HG03039 (cell line): ENCODE results near the gene C19orf44.
A peak's percentile ranks its signal among the peaks of the same experiment; 100 is the strongest.
"Not testable (repeated sequence)": the region's sequence is repeated elsewhere in the genome, so short reads cannot be mapped to it uniquely, and the experiment has no call there.

Experiments used
- ATAC-seq: cut with Tn5 transposase; IDR thresholded peaks from one replicate; pipeline ENCODE4 v1.9.1; 2021; ENCODE audit warnings: mild to moderate bottlenecking, moderate library complexity; ENCODE audit not compliant: unreplicated experiment

The C19orf44 gene

DNA sequence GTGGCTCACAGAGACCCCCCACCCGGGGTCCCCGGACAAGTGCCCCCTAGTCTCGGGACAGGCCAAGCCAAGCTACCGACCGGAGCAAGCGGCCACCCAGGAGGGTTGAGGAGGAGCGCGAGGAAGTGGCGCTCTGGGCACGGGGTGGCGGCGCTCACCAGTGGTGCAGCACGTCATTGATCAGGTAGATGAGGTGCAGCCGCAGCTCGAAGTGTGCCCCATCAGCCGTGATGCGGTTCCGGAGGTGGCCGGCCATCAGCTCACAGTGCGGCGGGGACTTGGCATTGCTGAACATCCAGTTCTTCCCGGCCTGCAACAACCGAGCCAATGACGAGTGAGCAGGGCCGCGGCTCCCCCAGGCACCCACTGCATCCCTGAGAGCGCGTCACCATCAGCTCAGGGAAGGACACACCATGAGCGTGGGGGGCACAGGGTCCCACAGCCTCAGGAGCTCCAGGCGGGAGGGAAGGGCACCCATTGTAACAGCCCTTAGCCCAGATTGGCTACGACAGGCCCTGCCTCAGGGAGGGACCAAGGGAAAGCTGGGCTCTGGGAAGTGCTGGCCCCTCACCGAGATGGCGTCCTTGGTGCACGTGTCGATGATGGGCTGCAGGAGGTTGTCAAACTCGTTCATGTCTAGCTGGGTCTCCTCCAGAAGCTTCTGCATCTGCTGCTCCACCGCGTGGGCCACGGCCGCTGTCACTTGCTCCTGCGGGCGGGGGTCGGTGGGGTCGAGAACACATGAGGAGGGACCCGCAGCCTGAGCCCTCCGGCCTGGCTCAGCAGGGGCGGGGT lies 36.4 kb downstream of the C19orf44 start:
- no peak for ATAC-seq

DNA sequence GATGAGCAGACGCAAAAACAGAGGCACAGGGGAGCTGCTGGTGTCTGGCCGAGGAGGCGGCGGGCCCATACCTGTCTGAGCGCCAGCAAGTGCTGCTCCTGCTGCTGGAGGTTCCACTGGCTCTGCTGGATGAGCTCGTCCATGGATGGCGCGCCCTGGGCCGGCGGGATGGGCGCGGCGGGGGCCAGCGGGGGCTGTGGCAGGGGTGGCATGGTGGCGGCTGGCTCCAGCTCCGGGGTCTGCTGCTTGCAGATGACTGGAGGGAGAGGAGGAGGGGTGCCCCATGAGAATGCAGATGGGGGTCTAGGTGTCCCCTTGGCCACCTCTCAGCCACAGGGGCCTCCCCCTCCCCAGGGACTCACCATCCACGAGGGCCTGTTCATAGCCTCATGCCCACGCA lies 39.2 kb downstream of the C19orf44 start:
- no peak for ATAC-seq

DNA sequence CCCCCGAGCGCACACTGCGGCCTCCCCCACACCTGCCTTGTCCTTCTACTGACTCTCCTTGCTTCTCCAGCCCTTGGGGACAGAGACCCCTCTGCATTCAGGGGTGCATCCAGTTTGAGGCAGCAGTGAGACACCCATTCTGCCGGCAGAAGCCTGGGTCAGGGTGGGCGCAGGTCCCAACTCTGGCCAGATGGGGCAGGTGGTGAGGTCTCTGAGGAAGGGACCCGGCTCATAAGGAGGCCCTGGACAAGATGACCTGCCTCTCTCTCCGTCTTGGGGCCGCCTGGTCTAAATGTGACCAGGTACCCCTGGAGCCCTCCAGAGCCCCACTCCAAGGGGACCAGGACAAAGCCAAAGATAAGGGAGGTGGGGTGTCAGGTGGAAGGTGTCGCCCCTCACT lies 39.9 kb downstream of the C19orf44 start:
- ATAC-seq, result no peak

DNA sequence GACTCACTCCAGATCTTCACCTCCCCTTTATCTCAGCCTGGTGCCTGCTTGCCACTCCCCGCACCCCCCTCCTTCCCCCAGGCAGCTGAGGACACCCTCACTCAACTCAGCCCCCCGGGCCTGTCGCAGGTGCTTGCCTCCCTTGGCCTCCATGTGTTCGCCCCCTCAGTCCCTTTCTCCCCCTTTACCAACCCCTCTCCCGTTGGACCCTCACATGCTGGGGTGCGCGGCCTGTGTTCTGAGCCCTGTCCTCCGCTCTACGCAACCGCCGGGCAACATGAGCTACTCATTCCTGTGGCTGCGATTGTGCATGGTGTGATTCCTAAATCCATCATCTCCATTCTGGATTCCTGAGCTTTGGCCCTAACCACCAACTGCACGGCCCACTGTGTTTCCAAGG lies 40.9 kb downstream of the C19orf44 start:
- ATAC-seq, result no peak

DNA sequence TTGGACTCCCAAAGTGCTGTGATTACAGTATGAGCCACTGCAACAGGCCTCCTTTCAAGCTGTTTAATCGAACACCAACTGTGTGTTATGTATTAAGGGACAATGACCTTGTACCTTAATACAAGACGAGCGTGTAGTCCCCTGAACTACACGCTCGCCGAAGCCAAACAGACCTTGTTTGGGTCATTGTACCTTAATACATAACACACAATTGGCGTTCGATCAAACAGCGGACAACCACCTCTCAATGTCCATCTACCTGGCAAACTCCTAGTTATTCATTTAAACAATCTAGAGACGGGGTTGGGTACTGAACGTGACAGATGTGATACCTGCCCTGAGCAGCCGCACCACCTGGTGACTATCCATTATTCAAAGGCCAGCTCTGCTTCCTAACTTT lies 44.8 kb downstream of the C19orf44 start:
- no peak for ATAC-seq

DNA sequence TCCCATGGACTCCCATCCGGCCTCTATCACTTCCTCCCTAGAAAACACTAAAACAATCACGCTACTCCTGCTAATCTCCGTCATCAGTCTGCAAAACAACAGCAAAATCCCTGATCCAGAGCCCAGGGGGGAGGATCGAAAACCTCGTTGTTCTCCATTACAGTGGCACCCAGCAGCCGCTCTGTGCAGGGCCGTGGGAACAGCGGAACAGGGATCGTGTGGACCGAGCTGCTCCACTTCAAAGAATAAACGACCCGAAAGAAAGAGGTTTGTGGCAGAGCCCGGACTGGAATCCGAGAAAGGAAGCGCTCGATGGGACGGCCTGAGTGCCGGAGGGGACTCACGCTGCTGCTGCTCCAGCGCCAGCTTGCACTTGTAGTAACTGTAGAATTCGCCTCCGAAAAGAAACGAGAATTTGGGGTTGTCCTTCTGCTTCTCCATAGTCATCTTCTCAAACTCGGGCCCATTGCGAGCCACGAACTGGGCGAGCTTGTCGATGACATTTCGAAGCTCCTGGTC lies 45.4 kb downstream of the C19orf44 start:
- no peak for ATAC-seq

DNA sequence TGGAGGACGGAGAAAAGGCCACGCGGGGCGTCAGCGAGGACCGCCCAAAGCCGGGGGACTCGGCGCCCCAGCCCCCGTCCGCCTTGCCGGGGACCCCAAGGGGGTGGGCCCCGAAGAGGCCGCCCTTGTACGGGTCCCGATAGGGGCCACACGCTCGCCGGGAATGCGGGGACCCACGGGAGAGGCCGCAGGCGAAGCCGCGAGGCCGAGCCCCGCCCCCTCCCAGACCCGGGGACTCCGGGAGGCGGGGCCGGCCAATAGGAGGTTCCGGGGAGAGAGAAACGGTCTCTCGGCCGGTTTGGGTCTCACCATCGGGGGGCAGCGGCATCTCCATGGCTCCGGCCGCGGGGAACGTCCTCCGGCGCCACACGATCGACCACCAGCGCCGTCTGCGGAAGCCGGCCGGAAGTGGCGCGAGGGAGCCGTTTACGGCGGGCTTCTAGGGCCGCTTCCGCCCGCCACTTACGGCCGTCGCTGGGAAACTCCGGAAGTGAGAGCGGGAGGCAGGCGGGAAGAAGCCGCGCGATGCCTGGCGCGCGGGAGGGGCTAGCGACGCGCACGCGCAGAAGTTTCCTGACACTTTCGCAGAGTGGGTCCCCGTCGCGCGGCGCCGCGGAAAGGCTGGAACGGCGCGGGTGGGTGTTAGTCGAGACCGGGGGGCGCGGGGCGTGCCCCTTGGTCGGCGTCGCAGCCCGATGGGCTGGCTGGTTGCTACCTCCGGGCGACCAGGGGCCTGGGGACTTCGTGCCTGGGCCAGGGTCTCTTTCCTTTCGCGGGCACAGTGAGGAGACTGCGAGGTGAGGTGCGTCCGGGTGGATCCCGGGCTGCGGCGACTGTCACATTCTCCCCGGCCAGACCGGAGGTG lies 46.1 kb downstream of the C19orf44 start, which contains the start of gene CHERP:
CHERP (minus strand) TSS at position 393 of the 865 bp plus-strand sequence; CDS start at position 334, 59 bp downstream.
- ATAC-seq, result peak; percentile 82

DNA sequence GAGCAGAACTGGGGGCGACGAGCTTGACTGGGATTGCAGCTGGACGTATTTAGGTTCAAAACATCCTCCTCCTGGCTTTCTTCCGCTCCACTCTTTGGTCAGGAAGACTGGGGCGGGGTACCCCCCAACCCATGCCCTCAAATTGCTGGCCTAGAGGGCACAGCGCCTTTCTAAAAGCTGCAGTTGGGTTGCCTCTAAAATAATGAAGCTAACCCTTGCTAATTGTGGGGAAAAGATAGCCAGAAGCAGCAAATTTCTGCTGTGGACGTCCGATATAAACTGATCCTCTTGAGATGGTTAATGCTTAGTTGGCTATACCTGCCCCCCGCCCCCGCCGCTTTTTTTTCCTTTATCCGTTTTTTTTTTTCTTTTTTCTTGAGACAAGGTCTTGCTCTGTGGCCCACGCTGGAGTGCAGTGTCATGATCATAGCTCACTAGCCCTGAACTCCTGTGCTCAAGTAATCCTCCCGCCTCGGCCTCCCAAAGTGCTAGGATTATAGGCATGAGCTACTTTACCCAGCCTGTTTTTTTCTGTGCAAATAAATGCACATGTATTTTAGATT lies 46.8 kb downstream of the C19orf44 start:
- no peak for ATAC-seq

DNA sequence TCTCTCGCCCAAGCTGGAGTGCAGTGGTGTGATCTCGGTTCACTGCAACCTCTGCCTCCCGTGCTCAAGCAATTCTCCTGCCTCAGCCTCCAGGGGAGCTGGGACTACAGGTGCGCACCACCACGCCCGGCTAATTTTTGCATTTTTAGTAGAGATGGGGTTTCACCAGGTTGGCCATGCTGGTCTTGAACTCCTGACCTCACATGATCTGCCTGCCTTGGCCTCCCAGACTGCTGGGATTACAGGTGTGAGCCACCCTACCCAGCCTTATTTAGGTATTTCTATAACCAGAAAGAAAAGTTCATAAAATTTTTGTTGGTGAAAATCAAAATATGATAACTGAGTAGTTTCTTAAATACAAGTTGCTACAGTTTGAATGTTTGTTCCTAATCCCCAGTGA lies 47.5 kb downstream of the C19orf44 start:
- not testable (repeated sequence) for ATAC-seq

DNA sequence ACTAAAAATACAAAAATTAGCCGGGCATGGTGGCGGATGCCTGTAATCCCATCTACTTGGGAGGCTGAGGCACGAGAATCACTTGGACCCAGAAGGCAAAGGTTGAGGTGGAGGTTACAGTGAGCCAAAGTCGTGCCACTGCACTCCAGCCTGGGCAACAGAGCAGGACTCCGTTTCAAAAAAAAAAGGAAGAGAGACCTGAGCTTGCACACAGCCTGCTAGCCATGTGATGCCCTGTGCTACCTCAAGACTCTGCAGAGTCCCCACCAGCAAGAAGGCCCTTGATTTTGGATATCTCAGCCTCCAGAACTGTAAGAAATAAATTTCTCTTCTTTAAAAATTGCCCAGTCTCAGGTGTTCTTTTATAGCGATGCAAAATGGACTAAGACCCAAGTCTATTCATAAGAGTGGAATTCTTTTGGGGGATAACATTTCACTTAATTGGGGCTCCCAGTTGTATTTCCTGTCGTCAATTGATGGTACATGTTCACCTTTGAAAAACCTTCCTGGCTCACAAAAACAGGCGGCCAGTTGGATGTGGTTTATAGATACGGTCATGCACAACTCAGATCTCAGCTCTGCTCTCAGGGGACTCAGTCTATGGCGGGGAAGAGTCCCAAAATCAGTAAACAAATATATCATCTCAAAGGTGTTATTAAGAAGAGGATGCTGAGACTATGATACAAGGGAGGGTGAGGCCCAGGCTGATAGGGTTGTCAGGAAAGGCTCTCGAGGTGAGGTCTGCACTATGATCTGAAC lies 48.5 kb downstream of the C19orf44 start:
- no peak for ATAC-seq

DNA sequence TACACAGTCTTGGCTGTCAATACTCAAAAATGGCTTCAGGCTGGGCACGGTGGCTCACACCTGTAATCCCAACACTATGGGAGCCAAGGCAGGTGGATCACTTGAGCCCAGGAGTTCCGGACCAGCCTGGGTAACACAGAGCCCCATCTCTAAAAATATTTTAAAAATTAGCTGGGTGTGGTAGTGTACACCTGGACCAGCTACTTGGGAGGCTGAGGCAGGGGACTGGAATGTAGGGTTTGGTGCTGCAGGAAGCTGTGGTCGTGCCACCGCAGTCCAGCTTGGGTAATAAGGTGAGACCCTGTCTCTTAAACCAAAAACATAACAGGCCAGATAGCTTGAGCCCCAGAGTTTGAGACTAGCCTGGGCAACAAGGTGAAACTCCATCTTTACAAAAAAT lies 52.8 kb downstream of the C19orf44 start:
- ATAC-seq, result no peak

DNA sequence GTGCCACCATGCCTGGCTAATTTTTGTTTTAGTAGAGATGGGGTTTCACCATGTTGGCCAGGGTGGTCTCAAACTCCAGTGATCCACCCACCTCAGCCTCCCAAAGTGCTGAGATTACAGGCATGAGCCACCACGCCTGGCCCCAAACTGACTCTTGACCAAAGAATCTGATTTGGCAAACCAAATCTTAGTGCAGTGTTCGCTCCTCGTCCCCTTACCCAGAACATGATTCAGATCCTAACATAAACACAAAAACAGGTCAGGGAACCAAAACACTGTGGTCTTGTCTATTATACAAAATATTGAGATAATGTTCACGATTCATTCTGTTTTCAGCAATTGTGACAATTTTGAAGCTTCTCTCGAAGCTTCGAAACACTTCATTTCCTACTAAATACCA lies 55.7 kb downstream of the C19orf44 start:
- ATAC-seq, result not testable (repeated sequence)

DNA sequence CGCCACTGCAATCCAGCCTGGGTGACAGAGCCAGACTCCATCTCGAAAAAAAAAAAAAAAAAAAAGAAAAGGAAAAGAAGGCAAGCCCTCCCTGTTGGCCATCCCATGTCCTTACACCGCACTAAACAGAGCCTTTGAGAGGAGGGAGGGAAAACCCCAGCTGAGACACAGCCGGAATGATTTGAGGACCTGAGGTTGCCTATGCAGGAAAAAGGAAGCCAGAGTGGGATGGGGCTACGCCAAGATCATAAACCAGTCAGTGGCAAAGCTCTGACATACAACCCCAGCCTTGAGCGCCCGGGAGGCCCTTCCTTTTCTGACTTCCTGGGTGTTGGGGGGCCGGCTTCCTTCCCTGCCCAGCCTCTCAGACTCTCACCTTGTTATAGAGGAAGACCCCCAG lies 58.6 kb downstream of the C19orf44 start:
- ATAC-seq, result no peak

DNA sequence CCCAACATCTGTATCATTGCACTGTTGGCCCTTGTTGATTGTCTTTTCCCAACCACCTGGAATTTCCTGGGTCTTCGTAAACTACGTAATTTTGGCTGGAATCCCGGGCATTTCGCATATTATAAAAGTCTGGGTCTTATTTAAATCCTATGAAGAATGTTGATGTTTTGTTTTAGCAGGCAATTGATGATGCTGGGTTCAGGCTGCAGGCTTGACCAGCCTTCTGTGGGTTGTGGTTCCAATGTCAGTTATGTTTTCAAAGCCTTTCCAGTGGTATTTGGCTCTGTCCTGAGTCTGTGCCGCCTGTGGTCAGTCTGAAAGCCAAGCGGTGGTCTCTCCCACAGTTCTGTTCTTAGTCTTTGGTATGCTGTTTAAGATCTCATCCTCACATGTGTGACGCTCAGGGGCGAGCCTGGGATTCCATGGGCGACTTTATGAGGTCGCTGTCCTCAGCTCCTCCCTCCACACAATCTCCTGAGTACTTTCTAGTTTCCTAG lies 63.6 kb downstream of the C19orf44 start:
- no peak for ATAC-seq

DNA sequence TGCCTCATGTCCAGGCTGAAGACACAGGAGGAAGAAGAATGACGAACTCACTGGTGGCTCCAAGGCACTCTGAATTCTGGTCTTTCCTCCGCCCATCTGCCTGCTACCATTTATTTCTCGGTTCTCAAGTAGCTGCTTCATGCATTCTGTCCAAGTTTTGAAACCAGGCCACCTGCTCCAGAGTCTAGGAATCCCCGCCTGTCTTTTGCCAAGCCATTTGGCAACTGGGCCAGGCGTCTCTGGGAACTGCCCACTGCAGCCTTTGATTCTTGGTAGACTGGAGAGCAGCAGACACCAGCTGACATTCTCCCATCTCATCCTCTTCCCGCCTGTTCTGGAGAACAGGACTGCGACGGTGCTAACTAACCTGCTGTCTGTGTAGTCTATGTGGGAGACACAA lies 65.2 kb downstream of the C19orf44 start:
- no peak for ATAC-seq

DNA sequence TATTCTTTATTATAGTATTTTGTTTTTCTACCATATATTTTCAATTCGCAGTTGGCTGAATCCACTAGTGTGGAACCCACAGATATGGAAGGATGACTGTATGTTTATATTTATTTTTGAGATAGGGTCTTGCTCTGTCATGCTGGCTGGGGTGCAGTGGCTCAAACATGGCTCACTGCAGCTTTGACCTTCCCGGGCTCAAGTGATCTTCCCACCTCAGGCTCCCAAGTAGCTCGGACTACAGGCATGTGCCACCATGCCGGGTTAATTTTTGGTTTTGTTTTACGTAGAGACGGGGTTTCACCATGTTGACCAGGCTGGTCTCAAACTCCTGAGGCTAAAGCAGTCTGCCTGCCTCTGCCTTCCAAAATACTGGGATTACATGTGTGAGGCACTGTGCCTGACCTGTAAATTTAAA lies 66.4 kb downstream of the C19orf44 start:
- ATAC-seq, result no peak

DNA sequence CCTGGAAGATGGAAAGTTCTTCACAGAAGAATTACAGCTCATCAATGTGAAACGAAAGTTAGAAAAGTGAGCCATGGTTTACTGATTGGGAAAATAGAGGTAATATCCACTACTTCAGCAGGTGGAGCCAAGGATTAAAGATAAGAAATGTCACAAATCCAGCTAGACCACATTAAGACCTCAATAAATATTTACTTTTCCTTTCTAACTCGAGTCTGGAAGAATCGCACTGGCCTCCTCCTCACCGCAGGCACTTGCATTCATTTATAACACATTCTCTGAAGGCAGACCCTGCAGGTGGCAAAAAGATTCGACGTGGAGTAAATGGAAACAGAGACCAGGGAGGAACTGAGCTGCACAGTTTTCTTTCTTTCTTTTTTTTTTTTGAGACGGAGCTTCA lies 68.6 kb downstream of the C19orf44 start:
- no peak for ATAC-seq

DNA sequence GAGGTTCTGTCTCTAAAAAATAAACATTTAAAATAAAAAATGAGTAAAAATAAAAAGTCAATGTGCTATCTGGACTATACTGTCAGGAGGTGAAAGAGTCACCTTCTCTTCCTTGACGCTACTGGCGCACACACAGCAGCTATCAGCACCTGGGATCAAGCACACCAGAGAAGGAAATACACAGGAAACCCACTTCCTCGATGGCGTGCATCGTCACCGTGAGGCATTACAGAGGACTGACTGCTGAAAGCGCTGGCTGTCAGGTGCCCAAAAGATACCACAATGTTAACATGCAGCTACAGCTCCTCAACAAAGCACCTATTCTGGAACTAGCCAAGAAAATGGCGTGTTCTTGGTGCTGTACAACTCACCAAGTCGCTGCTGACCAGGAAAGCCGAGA lies 70.0 kb downstream of the C19orf44 start:
- ATAC-seq, result no peak

DNA sequence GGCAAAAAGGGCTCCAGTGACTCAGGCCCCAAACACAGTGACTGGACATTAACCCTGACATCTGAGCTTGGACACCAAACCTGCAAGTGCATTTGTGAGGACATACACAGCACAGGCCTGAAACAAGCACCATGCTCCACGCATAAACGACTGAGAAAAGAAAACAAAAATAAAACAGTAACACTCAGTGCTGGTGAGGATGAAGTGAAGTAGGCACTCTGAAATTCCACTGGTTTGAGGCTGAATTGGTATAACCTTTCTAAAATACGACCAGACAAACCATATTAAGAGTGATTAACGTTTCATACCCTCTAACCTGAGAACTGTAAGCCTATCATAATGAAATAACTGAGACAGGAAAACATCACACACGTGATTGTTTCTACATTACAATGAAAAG lies 70.5 kb downstream of the C19orf44 start:
- no peak for ATAC-seq

DNA sequence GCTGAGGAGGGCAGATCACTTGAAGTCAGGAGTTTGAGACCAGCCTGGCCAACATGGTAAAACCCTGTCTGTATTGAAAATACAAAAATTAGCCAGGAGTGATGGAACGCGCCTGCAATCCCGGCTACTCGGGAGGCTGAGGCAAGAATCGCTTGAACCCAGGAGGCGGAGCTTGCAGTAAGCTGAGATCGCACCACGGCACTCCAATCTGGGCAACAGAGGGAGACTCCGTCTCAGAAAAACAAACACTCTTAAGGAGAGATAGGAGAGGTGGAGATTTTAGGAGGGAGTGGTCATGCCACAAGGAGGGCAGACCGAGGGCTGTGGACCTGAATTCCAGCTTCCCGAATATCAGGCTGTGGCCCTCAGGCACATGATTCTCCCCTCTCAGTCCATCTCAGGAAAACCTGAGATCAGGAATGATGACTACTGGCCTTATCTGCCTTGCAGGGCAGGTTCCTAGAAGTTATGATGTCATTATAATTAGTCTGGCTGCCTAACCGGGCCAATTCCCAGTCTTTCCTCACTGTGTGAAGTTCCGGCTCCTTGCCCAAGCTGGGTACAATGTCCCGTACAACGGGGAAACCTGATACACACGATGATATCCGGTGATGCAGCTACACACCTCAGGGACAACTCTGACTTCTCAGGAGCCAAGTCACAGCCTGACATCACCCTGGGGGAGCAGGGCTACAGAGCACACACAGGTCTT lies 73.6 kb downstream of the C19orf44 start:
- ATAC-seq, result no peak
